Endodermal cell (in vitro differentiated cells): Measurements from ENCODE around the gene HNMT. TPM values are rescaled to one million over a fixed set of nuclear protein-coding genes. Genes with fewer than 3 reads are reported as not detected.

Experiments
- DNase-seq: peaks from one replicate; pipeline ENCODE4 v3.0.0-alpha.2; 2017
- H3K27ac ChIP-seq: 2 replicates; pipeline ENCODE4 v1.5.1; 2013; ENCODE audit warnings: mild to moderate bottlenecking, low read depth, low read length, moderate library complexity
- H3K27me3 ChIP-seq: 2 replicates; pipeline ENCODE4 v1.6.1; 2013; ENCODE audit warnings: mild to moderate bottlenecking, low read length, moderate library complexity; ENCODE audit not compliant: insufficient read depth, control insufficient read depth, poor library complexity, severe bottlenecking
- H3K36me3 ChIP-seq: 2 replicates; pipeline ENCODE4 v1.7.0; 2013; ENCODE audit warnings: mild to moderate bottlenecking, low read length, moderate library complexity; ENCODE audit not compliant: control insufficient read depth, insufficient read depth
- H3K4me1 ChIP-seq: one replicate; pipeline ENCODE4 v1.7.0; 2013; ENCODE audit warnings: low read length; ENCODE audit not compliant: control insufficient read depth, insufficient read depth
- H3K4me3 ChIP-seq: 2 replicates; pipeline ENCODE4 v1.5.1; 2013; ENCODE audit warnings: mild to moderate bottlenecking, low read length, moderate library complexity
- H3K9ac ChIP-seq: 2 replicates; pipeline ENCODE4 v1.6.1; 2013; ENCODE audit warnings: mild to moderate bottlenecking, low read length, moderate library complexity; ENCODE audit not compliant: poor library complexity, severe bottlenecking; ENCODE audit errors: extremely low read depth
- H3K9me3 ChIP-seq: 2 replicates; pipeline ENCODE4 v1.6.1; 2013; ENCODE audit warnings: mild to moderate bottlenecking, low read length, moderate library complexity; ENCODE audit not compliant: control insufficient read depth
- H3K27ac Mint-ChIP-seq: 2 replicates; pipeline ENCODE4 v1.8.0; 2020; ENCODE audit warnings: mixed read lengths
- H3K27me3 Mint-ChIP-seq: 2 replicates; pipeline ENCODE4 v1.8.0; 2021; ENCODE audit warnings: mild to moderate bottlenecking, mixed read lengths; ENCODE audit not compliant: insufficient read depth
- H3K36me3 Mint-ChIP-seq: 2 replicates; pipeline ENCODE4 v1.8.0; 2020; ENCODE audit warnings: low read depth, mixed read lengths
- H3K4me1 Mint-ChIP-seq: 2 replicates; pipeline ENCODE4 v1.8.0; 2020; ENCODE audit warnings: mixed read lengths
- H3K4me3 Mint-ChIP-seq: 2 replicates; pipeline ENCODE4 v1.8.0; 2020; ENCODE audit warnings: mild to moderate bottlenecking, moderate library complexity, mixed read lengths
- H3K9me3 Mint-ChIP-seq: 2 replicates; pipeline ENCODE4 v1.8.0; 2020; ENCODE audit warnings: mild to moderate bottlenecking, mixed read lengths
- WGBS, 2 experiments: methylation state at CpG; one replicate each; pipeline versions ENCODE4 v1.1.5 to v1.1.7; 2013; ENCODE audit warnings: missing lambda C conversion rate in 2 of 2, mixed read lengths in 1 of 2; ENCODE audit not compliant: insufficient coverage in 1 of 2, insufficient read length in 1 of 2; 5-methylcytosine and 5-hydroxymethylcytosine counted together
- total RNA-seq, 2 donors: library from RNA; stranded (reverse); fragmentation: NEBNext Ultra II Directional in 1 of 2; extraction: Animal tissue kit (Norgen Biotek cat#: 25700) in 1 of 2; gene quantifications; 2 replicates in 1 of 2; 3 replicates in 1 of 2; pipeline ENCODE4 v1.2.1, GENCODE V29; 2021
- TF ChIP-seq, protein P1 (sequence below): fragments of 200-600 bp; sonication (generic); conservative IDR thresholded peaks from 2 replicates; pipeline ENCODE4 v1.5.0; 2021; ENCODE audit warnings: antibody characterized with exemption, mild to moderate bottlenecking

HNMT gene
- total RNA-seq, 2 donors from 2014 or later = 10.6 to 18.0 TPM

DNA sequence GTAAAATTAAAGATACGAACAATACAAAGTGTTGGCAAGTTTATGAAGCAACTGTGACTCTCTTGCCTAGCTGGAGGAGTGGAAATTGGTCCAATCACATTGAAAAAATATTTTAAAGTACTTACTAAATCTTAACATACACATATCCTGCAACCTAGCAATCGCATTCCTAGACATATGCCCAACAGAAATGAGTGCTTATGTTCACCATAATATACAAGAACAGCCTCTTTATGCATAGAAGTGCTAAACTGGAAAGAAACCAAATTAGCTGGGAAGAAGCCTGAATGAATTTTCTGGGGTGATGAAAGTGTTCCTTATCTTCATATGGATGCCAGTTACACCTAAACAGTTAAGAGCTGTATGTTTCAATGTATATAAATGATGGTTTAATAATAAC lies 98.9 kb downstream of the HNMT start:
- Histone ChIP-seq H3K4me1 (peaks cover 5% of the 10 kb centered on the region), H3K4me3 (no peak overlapping the region), H3K36me3 (no peaks in the 10 kb centered on the region), H3K27ac (no peak overlapping the region), H3K9ac (no peak overlapping the region), H3K9me3 (no peaks in the 10 kb centered on the region), H3K27me3 (peaks cover 7% of the 10 kb centered on the region)
- H3K9me3 Mint-ChIP-seq = no peaks in the 10 kb centered on the region
- no peak overlapping the region for H3K4me3 Mint-ChIP-seq
- peaks cover 4% of the 10 kb centered on the region for H3K27me3 Mint-ChIP-seq
- H3K36me3 Mint-ChIP-seq = no peaks in the 10 kb centered on the region
- H3K4me1 Mint-ChIP-seq = no peaks in the 10 kb centered on the region
- no peak for DNase-seq
- TF ChIP-seq, protein P1, sequence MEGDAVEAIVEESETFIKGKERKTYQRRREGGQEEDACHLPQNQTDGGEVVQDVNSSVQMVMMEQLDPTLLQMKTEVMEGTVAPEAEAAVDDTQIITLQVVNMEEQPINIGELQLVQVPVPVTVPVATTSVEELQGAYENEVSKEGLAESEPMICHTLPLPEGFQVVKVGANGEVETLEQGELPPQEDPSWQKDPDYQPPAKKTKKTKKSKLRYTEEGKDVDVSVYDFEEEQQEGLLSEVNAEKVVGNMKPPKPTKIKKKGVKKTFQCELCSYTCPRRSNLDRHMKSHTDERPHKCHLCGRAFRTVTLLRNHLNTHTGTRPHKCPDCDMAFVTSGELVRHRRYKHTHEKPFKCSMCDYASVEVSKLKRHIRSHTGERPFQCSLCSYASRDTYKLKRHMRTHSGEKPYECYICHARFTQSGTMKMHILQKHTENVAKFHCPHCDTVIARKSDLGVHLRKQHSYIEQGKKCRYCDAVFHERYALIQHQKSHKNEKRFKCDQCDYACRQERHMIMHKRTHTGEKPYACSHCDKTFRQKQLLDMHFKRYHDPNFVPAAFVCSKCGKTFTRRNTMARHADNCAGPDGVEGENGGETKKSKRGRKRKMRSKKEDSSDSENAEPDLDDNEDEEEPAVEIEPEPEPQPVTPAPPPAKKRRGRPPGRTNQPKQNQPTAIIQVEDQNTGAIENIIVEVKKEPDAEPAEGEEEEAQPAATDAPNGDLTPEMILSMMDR = no peak
- H3K27ac Mint-ChIP-seq = no peak overlapping the region
- 80 to 94% methylated on average over 1 to 2 of the region's 2 CpGs for WGBS, 2 experiments
